Measurements from ENCODE around the gene SLC22A23.

SLC22A23 gene

DNA sequence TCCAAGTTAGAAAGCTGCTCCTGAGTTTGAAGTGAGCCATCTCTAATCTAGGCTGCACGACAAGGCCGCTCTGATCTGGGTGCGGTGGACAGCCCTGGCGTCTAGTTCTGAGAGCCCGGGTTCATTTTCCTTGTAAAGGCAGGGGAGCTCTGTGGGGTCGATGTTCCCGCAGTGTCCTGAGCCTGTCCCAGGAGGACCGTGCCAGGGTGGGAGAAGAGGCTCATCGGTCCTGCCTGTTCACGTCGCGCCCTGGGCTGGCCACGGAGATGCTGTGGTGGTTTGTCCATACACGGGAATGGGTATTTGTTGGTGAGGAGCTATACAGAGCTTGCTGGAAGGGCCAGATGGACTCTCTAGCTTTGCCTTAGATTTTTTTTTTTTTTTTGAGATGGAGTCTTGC is 171.1 kb downstream of the SLC22A23 start:
- Histone ChIP-seq H3K4me2 (ENCODE audit: insufficient read depth, low read length) (no peak overlapping the region), H3K27me3 (ENCODE audit: insufficient read depth, low read length, poor library complexity) (no peaks in the 10 kb centered on the region), H2AFZ (ENCODE audit: low read depth, low read length) (no peak overlapping the region), H3K9ac (ENCODE audit: low read depth, low read length) (no peak overlapping the region), H3K4me1 (ENCODE audit: insufficient read depth, low read length) (no peaks in the 10 kb centered on the region), H3K4me3 (ENCODE audit: low read depth in 1 of 2, low read length in 2 of 2) (no peak overlapping the region), H4K20me1 (ENCODE audit: insufficient read depth, low read length) (peaks cover 33% of the 10 kb centered on the region), H3K36me3 (ENCODE audit: insufficient read depth, low read length) (0 out of 2 replicates have a peak, but pooled peaks cover 3% of the 10 kb centered on the region), H3K27ac (ENCODE audit: low read length) (no peak overlapping the region), H3K9me3 (ENCODE audit: insufficient read depth, low read length, severe bottlenecking) (no peaks in the 10 kb centered on the region), H3K79me2 (ENCODE audit: insufficient read depth, low read length) (no peaks in the 10 kb centered on the region)
- TF ChIP-seq EZH2 (IDR thresholded peaks at IDR 0.05; ENCODE audit: borderline replicate concordance, low read depth, low read length, severe bottlenecking) = no peak
- TF ChIP-seq, protein P1, sequence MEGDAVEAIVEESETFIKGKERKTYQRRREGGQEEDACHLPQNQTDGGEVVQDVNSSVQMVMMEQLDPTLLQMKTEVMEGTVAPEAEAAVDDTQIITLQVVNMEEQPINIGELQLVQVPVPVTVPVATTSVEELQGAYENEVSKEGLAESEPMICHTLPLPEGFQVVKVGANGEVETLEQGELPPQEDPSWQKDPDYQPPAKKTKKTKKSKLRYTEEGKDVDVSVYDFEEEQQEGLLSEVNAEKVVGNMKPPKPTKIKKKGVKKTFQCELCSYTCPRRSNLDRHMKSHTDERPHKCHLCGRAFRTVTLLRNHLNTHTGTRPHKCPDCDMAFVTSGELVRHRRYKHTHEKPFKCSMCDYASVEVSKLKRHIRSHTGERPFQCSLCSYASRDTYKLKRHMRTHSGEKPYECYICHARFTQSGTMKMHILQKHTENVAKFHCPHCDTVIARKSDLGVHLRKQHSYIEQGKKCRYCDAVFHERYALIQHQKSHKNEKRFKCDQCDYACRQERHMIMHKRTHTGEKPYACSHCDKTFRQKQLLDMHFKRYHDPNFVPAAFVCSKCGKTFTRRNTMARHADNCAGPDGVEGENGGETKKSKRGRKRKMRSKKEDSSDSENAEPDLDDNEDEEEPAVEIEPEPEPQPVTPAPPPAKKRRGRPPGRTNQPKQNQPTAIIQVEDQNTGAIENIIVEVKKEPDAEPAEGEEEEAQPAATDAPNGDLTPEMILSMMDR (IDR thresholded peaks at IDR 0.05; ENCODE audit: borderline replicate concordance, extremely low read depth, low read length, poor library complexity, severe bottlenecking) = no peak
- DNase-seq (no peak), ATAC-seq (ENCODE audit: insufficient read depth, low read depth) (no peak)

DNA sequence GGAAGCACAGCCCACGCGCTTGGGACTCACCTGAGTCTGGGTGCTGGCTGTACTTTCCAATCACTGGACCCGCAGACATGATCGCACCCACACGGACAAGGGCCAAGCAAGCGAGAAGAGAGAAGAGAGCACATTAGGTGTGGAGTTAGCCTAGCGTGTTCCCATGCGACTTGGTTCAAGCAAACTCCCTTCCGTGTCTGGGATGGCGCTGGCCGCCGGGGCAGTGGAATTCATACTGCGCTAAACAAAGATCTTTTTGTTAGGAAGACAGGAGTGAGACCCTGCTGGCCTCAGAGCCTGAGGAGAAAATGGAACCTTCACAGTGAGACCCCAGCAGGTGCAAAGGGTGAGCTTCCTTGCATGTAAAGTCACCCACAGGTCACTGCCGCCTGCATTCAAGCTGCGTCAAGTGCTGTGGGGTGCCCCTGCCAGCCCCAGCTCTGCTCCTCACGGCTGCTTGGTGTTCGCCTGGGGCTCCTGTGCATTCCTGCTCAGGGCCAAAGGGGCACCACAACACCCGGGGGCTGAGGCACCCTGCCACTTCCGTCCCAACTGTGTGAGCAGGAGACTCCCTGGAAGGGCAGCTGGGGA is 171.7 kb downstream of the SLC22A23 start:
- no peaks in the 10 kb centered on the region for H3K4me1 ChIP-seq (ENCODE audit: insufficient read depth, low read length)
- H3K79me2 ChIP-seq (ENCODE audit: insufficient read depth, low read length) = no peaks in the 10 kb centered on the region
- no peak for ATAC-seq (ENCODE audit: insufficient read depth, low read depth)
- H3K4me2 ChIP-seq (ENCODE audit: insufficient read depth, low read length) = no peak overlapping the region
- no peak overlapping the region for H2AFZ ChIP-seq (ENCODE audit: low read depth, low read length)
- DNase-seq = no peak
- TF ChIP-seq, protein P1 (IDR thresholded peaks at IDR 0.05; ENCODE audit: borderline replicate concordance, extremely low read depth, low read length, poor library complexity, severe bottlenecking) = no peak
- no peak for TF ChIP-seq EZH2 (IDR thresholded peaks at IDR 0.05; ENCODE audit: borderline replicate concordance, low read depth, low read length, severe bottlenecking)
- H3K4me3 ChIP-seq (ENCODE audit: low read depth in 1 of 2, low read length in 2 of 2) = no peak overlapping the region
- H3K27me3 ChIP-seq (ENCODE audit: insufficient read depth, low read length, poor library complexity) = no peaks in the 10 kb centered on the region
- H4K20me1 ChIP-seq (ENCODE audit: insufficient read depth, low read length) = peaks cover 34% of the 10 kb centered on the region
- H3K9ac ChIP-seq (ENCODE audit: low read depth, low read length) = no peak overlapping the region
- no peaks in the 10 kb centered on the region for H3K9me3 ChIP-seq (ENCODE audit: insufficient read depth, low read length, severe bottlenecking)
- no peak overlapping the region for H3K27ac ChIP-seq (ENCODE audit: low read length)
- peaks cover 4% of the 10 kb centered on the region; the same call in 1 of the 2 replicates for H3K36me3 ChIP-seq (ENCODE audit: insufficient read depth, low read length)

DNA sequence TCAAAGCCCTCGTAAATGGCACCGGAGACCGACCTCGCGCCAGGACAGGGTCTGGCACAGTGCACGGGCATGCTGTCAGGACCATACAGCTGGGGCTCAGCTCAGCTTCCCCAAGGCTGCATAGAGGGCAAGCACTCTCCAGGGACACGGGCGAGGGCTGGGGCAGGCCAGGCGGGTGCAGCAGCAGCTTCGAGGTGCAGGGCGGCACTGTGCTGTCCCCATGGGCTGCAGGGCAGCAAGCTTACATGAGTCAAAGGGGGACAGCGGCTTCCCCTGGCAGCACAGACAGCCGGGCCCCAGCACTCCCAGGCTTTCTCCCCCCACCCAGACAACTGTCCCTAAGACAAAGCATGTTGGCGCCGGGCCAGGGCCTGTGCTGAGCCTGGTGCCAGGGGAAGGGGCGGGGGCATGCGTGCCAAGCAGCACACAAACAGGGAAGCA is 172.4 kb downstream of the SLC22A23 start:
- TF ChIP-seq, protein P1 (IDR thresholded peaks at IDR 0.05; ENCODE audit: borderline replicate concordance, extremely low read depth, low read length, poor library complexity, severe bottlenecking) = no peak
- no peak for TF ChIP-seq EZH2 (IDR thresholded peaks at IDR 0.05; ENCODE audit: borderline replicate concordance, low read depth, low read length, severe bottlenecking)
- DNase-seq = no peak
- no peak overlapping the region for H3K27ac ChIP-seq (ENCODE audit: low read length)
- H3K4me3 ChIP-seq (ENCODE audit: low read depth in 1 of 2, low read length in 2 of 2) = no peak overlapping the region
- H3K36me3 ChIP-seq (ENCODE audit: insufficient read depth, low read length) = peaks cover 6% of the 10 kb centered on the region; the same call in 1 of the 2 replicates
- no peak overlapping the region for H3K9ac ChIP-seq (ENCODE audit: low read depth, low read length)
- H3K4me1 ChIP-seq (ENCODE audit: insufficient read depth, low read length) = no peaks in the 10 kb centered on the region
- H3K27me3 ChIP-seq (ENCODE audit: insufficient read depth, low read length, poor library complexity) = no peaks in the 10 kb centered on the region
- no peak overlapping the region for H2AFZ ChIP-seq (ENCODE audit: low read depth, low read length)
- no peaks in the 10 kb centered on the region for H3K9me3 ChIP-seq (ENCODE audit: insufficient read depth, low read length, severe bottlenecking)
- no peak for ATAC-seq (ENCODE audit: insufficient read depth, low read depth)
- H4K20me1 ChIP-seq (ENCODE audit: insufficient read depth, low read length) = peaks cover 39% of the 10 kb centered on the region
- H3K4me2 ChIP-seq (ENCODE audit: insufficient read depth, low read length) = no peak overlapping the region
- no peaks in the 10 kb centered on the region for H3K79me2 ChIP-seq (ENCODE audit: insufficient read depth, low read length)

All from DND-41 (cell line).